Right atrium auricular region (tissue), 2 donors: ENCODE data around the gene TIAL1. TPM values are rescaled to one million over a fixed set of nuclear protein-coding genes. Genes with fewer than 3 reads are reported as not detected.
"Not testable (repeated sequence)": the region's sequence is repeated elsewhere in the genome, so short reads cannot be mapped to it uniquely, and the experiment has no call there.

Experiments
- DNase-seq: peaks from one replicate; pipeline ENCODE4 v3.0.0-alpha.2; 2019; ENCODE audit warnings: low spot score
- H3K27ac ChIP-seq, 2 donors: fragments of 200-600 bp; sonication (generic); 1 replicate in 1 of 2; 2 replicates in 1 of 2; pipeline ENCODE4 v1.5.1; 2016 to 2019
- H3K27me3 ChIP-seq, 2 donors: fragments of 200-600 bp; sonication (generic); one replicate each; pipeline versions ENCODE4 v1.5.1 to v1.6.0; 2017 to 2019
- H3K36me3 ChIP-seq: fragments of 200-600 bp; sonication (generic); one replicate; pipeline ENCODE4 v1.5.1; 2016
- H3K4me1 ChIP-seq, 2 donors: fragments of 200-600 bp; sonication (generic); one replicate each; pipeline versions ENCODE4 v1.5.1 to v1.6.0; 2017 to 2019
- H3K4me3 ChIP-seq, 2 donors: fragments of 200-600 bp; sonication (generic); 1 replicate in 1 of 2; 2 replicates in 1 of 2; pipeline ENCODE4 v1.5.1; 2017 to 2019; ENCODE audit warnings: mild to moderate bottlenecking in 1 of 2, moderate library complexity in 1 of 2
- H3K9me3 ChIP-seq, 2 donors: fragments of 200-600 bp; sonication (generic); one replicate each; pipeline ENCODE4 v1.5.1; 2019
- total RNA-seq, 2 donors: library from RNA; depleted of rRNA; stranded (reverse); fragments of >200 nt; gene quantifications; one replicate each; pipeline ENCODE4 v1.1.0, GENCODE V29; 2016
- TF ChIP-seq, protein P1 (sequence below), 2 donors: fragments of 200-600 bp; sonication (generic); IDR thresholded peaks; one replicate each; pipeline ENCODE4 v1.5.1; 2019; ENCODE audit warnings: antibody characterized with exemption in 2 of 2

The TIAL1 gene
- total RNA-seq, 2 donors from 2014 or later, result 32.5 to 39.2 TPM

DNA sequence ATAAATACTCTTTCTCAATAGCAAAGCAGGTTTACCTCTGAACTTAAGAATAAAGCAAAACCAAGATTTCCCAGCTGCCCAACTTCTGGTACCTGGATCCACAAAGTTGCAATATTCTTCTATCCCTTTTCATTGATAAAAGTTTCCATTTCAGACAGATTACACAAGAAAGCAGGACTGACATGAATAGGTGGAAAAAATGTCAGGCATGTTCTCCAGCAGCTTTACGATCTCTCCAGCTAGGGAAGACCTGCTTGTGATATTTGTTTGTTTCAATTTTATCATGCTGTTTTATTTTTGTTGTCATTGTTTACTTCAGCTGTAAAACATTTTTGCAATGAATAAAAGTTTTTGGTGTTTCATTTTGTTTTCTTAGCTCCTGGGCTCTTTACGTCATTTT is 63.3 kb downstream of the TIAL1 start:
- no peaks in the 10 kb centered on the region for H3K4me1 ChIP-seq

GRCh38 chr10:119532791-119533190 is 64.0 kb downstream of the TIAL1 start:
- not testable (repeated sequence) for H3K27me3 ChIP-seq, H3K9me3 ChIP-seq, H3K27ac ChIP-seq, DNase-seq, H3K4me1 ChIP-seq, H3K36me3 ChIP-seq, H3K4me3 ChIP-seq

More for the DNA sequence above, 63.3 kb downstream of the TIAL1 start:
- DNase-seq, result no peak
- Histone ChIP-seq H3K27me3 (no peaks in the 10 kb centered on the region), H3K9me3 (no peaks in the 10 kb centered on the region), H3K4me3 (no peak overlapping the region), H3K36me3 (no peaks in the 10 kb centered on the region), H3K27ac (no peak overlapping the region)
- TF ChIP-seq, protein P1, sequence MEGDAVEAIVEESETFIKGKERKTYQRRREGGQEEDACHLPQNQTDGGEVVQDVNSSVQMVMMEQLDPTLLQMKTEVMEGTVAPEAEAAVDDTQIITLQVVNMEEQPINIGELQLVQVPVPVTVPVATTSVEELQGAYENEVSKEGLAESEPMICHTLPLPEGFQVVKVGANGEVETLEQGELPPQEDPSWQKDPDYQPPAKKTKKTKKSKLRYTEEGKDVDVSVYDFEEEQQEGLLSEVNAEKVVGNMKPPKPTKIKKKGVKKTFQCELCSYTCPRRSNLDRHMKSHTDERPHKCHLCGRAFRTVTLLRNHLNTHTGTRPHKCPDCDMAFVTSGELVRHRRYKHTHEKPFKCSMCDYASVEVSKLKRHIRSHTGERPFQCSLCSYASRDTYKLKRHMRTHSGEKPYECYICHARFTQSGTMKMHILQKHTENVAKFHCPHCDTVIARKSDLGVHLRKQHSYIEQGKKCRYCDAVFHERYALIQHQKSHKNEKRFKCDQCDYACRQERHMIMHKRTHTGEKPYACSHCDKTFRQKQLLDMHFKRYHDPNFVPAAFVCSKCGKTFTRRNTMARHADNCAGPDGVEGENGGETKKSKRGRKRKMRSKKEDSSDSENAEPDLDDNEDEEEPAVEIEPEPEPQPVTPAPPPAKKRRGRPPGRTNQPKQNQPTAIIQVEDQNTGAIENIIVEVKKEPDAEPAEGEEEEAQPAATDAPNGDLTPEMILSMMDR (IDR thresholded peaks at IDR 0.05), result no peak

- DNase-seq, H3K4me1 ChIP-seq, H3K4me3 ChIP-seq, H3K36me3 ChIP-seq, H3K27ac ChIP-seq, H3K27me3 ChIP-seq, H3K9me3 ChIP-seq: not testable (repeated sequence)
Measured at GRCh38 chr10:119532251-119532650, 64.5 kb downstream of the TIAL1 start.

- no peaks in the 10 kb centered on the region for H3K9me3 ChIP-seq
- H3K27me3 ChIP-seq, result no peaks in the 10 kb centered on the region
- H3K4me1 ChIP-seq, result no peaks in the 10 kb centered on the region
- no peaks in the 10 kb centered on the region for H3K36me3 ChIP-seq
- H3K27ac ChIP-seq, result no peak overlapping the region
- no peak for DNase-seq
- TF ChIP-seq, protein P1 (IDR thresholded peaks at IDR 0.05), result no peak
- H3K4me3 ChIP-seq, result no peak overlapping the region
Measured at GRCh38 chr10:119531067-119531466, 65.7 kb downstream of the TIAL1 start.

- DNase-seq, H3K36me3 ChIP-seq, H3K4me3 ChIP-seq, H3K4me1 ChIP-seq, H3K9me3 ChIP-seq, H3K27ac ChIP-seq, H3K27me3 ChIP-seq: not testable (repeated sequence)
Measured at GRCh38 chr10:119528663-119529237, 68.0 kb downstream of the TIAL1 start.

DNA sequence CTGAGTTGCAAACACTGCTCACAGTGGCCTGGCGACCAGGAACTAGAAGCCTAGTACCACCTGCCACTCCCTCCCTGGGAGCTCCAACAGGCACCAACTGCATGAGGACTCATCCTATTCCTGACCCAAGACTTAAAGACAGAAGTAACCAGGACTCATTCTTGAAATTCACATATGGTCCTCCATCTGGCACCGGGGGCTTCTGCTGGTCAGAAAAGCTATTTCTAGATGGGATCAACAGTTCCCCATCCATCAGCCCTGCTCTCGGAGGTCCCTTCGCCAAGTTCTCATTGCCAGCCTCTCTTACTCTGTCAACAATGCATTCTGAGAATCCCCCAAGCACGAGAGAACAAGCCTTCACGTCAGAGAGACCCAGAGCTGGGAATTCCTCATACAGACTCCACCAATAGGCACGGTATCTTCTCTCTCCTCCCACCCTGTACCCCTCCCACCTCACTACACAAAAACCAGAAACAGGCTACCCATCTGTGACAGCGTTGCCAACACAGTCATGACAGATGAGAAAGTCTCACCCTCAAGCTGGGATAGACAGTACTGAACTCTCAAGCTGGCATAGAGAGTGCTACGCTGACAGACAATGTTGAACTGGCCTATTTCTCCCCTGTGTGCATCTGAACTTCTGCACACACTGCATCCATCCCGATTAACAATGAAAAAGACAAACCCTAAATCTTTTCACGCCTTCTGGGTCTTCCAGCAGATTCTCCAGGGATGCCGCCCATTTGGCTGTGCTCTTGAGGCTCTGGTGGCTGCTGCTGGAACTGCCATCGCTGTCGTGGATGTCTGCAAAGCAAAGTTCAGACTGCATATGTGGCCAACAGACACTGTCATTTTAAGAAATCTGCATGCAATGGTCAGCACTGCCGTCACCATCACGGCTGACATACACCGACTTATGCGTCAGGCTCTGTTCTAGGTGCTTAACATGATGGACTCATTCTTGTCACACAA is 69.9 kb downstream of the TIAL1 start:
- H3K27me3 ChIP-seq, result no peaks in the 10 kb centered on the region
- no peak overlapping the region for H3K4me3 ChIP-seq
- H3K27ac ChIP-seq, result no peak overlapping the region
- no peaks in the 10 kb centered on the region for H3K4me1 ChIP-seq
- H3K9me3 ChIP-seq, result no peaks in the 10 kb centered on the region
- H3K36me3 ChIP-seq, result no peaks in the 10 kb centered on the region
- TF ChIP-seq, protein P1 (IDR thresholded peaks at IDR 0.05), result no peak
- DNase-seq, result no peak

DNA sequence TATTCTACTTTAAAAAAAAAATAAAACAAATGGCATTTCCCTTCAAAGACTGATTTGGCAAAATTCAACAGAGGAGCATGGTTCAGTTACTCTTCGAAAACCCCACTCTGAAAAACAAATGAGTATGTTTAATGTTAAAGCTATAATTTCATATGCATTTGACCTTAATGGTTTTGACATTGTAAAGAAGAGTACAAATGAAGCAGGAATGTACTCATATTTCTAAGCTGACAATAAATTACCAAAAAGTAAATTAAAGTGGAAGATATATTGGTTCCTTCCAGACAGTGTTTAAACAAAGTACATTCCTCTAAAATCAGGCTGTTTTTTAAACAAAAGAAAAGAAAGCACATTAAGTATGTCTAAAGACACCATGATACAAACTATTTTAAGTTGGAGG is 70.6 kb downstream of the TIAL1 start:
- H3K4me3 ChIP-seq, result no peak overlapping the region
- DNase-seq, result no peak
- H3K4me1 ChIP-seq, result no peaks in the 10 kb centered on the region
- TF ChIP-seq, protein P1 (IDR thresholded peaks at IDR 0.05), result no peak
- no peaks in the 10 kb centered on the region for H3K36me3 ChIP-seq
- no peaks in the 10 kb centered on the region for H3K27me3 ChIP-seq
- H3K9me3 ChIP-seq, result no peaks in the 10 kb centered on the region
- H3K27ac ChIP-seq, result no peak overlapping the region
